ENCODE data around the gene GSTT2B. TPM values are rescaled to one million over a fixed set of nuclear protein-coding genes. Genes with fewer than 3 reads are reported as not detected.

Gene GSTT2B
- total RNA-seq, 4 donors from 2014 or later, result 1.7 to 7.5 (median 3.5) TPM

- TF ChIP-seq CTCF (IDR thresholded peaks at IDR 0.05; ENCODE audit: low read depth), result no peak
Measured at GRCh38 chr22:24006914-24007214, 45.9 kb upstream of the GSTT2B start.

GRCh38 chr22:24006207-24006913 is 45.4 kb upstream of the GSTT2B start:
- no peak for TF ChIP-seq CTCF (IDR thresholded peaks at IDR 0.05; ENCODE audit: low read depth)

GRCh38 chr22:24005201-24005600 is 44.2 kb upstream of the GSTT2B start, which contains the start of gene GSTT4:
Gene GSTT4, minus strand, starts transcription at chr22:24005453. Its CDS starts 97 bp downstream, at chr22:24005356.
- no peak for TF ChIP-seq CTCF (IDR thresholded peaks at IDR 0.05; ENCODE audit: low read depth)

- TF ChIP-seq CTCF (IDR thresholded peaks at IDR 0.05; ENCODE audit: low read depth), result no peak
Measured at GRCh38 chr22:24003887-24004286, 42.9 kb upstream of the GSTT2B start.

- TF ChIP-seq CTCF (IDR thresholded peaks at IDR 0.05; ENCODE audit: low read depth), result no peak
Measured at GRCh38 chr22:24002851-24003250, 41.9 kb upstream of the GSTT2B start.

- no peak for TF ChIP-seq CTCF (IDR thresholded peaks at IDR 0.05; ENCODE audit: low read depth)
Measured at GRCh38 chr22:24002272-24002671, 41.3 kb upstream of the GSTT2B start.

- TF ChIP-seq CTCF (IDR thresholded peaks at IDR 0.05; ENCODE audit: low read depth), result no peak
Measured at GRCh38 chr22:24001314-24001713, 40.3 kb upstream of the GSTT2B start.
